Measurements from ENCODE around the gene GRM1.

Gene GRM1

DNA sequence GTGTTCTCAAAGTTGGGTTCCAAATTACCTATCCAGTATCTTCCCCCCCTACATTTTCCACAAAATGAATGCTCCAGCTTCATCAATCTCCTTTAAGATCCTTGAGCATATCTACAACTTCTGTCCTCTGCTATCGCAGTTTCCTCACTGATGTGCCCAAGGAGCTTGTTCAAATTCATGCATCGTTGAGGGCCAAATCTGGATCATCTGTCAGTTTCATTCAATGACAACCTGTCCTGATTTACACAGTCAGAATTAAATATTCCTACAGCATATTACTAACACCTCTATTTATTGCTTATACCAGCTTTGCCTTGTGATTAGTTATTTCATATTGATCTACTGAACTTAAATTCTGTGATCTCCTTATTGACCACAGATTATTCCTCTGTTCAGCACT is 68.7 kb downstream of the GRM1 start:
- DNase-seq (ENCODE audit: low read depth in 2 of 2): no peak

DNA sequence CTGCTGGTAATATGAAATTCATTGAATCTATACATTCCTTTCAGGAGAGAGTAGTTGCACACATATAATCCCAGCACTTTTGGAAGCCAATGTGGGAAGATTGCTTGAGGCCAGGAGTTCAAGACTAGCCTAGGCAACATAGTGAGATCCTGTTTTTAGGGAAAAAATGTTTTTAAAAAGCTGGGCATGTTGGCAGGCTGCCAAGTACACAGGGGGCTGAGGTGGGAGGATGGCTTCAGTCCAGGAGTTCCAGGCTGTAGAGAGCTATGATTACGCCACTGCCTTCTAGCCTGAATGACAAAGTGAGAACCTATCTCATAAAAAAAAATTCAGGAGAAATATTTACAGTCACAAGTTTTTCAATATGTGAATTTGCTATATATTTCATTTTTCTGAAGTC is 71.9 kb downstream of the GRM1 start:
- no peak for DNase-seq (ENCODE audit: low read depth in 2 of 2)

DNA sequence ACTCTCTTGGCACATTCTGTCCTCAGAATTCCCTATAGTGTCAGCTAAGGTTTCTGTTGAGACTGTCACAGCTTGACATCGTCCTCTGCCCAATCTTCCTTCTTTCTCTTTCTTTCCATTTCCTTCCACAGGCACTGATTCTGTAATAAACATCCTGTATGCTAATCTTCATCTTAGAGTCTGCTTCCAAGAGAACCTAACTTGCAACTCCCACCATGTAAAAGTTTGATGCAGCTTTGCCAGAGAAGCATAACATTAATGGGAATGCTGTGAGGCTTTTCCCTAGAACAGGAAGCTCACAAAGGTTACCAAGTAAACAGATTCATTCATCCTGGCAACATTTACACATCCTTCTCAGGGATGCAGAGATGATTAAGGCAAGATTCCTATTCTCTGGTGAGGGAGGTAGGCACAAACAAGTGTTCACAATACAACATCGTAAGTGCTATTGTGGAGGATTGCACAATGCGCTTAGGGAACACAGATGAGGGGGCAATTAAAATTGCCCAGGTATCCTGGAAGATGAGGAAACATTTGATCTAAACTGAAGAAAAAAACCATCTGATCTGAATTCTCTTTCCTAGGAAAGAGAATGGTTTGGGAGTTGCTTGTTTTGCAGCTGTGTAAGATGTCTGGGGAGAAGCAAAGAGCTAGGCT is 74.7 kb downstream of the GRM1 start:
- DNase-seq (ENCODE audit: low read depth in 2 of 2): no peak

DNA sequence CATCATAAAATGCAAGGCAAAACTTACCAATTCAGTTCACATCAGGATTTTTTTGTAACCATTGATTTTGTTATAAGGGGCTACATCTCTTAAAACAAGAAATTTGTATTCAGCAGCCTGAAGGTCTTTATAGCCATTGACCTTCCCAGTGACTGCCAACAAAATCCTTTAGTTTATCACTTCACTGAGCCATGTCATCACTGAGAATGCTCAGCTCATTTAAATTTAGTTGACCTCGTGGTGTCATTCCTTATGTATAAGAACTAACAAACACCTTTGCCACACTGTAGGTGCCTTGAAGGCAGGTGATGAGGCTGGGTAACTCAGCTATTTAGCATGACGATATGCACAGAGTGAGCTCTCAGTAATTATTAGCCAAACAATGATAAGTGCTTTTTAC is 77.7 kb downstream of the GRM1 start:
- DNase-seq (ENCODE audit: low read depth in 2 of 2): no peak

DNA sequence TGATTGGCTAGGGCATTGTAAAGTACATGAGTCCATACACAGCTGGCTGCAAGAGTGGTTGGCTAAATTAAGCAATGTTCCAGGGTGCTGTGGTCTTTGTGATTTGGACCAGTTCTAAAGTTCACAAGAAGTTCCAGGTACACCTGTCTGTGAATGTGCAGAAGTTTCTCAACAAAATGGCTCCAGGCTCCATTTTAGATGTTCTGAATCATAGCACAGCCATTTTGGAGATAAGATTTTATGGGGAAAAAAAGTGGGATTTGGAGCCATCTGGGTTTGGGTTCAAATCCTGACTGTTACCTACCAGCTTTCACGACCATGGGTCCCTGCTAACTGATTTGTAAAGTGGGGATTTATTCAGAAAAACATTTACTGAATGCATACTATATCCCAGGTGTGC is 82.1 kb downstream of the GRM1 start:
- no peak for DNase-seq (ENCODE audit: low read depth in 2 of 2)

DNA sequence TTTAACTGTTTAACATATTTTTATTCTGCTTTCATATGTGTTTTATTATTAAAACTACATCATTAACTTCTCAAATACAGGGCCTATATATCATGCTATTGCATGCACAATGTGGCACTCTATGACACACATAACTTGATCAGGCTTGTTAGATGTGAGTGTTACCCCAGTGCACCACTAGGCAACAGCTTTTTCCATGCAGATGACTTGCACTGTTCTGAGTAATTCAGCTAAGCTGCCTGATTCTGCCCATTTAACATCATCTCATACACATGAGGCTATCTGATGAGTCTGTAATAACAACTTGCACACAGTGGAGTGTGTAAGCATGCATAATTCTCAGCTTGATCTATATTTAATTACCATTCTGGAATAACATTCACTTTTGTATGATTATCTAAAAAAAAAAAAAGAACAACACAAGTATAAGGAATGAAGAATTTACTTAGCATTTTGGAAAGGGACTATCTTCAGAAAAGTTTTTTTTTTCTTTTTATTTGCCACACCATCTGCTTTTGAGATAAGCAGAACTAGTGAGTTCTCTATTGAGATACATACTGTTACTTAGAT is 83.1 kb downstream of the GRM1 start:
- DNase-seq (ENCODE audit: low read depth in 2 of 2): no peak

DNA sequence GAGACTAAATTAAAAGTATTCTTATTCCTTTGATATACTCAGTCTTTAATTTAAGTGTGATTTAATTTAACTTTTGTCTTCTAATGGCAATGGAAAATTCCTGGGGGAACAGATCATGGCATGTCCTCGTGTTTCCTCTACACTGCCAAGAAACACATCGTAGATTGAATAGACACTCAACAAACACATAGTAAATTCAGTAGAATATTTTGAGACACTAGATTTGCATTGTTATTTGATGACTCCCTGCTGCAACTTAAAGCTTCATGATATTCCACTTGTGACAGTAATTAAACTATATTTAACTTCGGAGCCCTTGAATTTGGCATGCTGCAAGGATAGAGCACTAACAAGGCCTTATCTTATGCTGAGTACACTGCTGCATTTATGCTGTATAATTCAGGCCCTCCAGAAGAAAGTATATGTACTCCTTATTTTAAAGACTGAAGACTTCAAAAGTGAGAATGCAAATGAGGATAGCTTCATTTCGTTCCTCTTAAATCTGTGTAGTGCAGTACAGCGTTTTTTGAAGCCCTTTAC is 84.3 kb downstream of the GRM1 start:
- no peak for DNase-seq (ENCODE audit: low read depth in 2 of 2)

DNA sequence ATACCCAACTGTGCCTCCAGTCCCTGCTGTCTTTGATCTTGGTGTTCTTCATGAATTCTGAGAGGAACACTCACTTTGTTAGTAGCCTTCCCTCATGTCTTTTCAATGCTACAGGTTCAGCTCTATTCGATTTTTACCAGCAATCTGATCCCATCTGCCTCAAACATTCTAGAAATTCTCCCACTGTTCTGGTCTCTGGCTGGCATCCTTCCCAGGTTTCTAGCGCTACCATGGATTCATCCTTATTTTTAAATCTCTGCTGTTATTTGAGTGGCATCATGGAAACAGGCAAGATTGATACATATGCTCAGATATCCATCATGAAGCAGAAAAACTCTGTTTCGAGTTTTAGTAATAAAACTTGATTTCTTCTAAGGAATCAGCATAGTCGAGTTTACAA is 94.8 kb downstream of the GRM1 start:
- DNase-seq (ENCODE audit: low read depth in 2 of 2): no peak

DNA sequence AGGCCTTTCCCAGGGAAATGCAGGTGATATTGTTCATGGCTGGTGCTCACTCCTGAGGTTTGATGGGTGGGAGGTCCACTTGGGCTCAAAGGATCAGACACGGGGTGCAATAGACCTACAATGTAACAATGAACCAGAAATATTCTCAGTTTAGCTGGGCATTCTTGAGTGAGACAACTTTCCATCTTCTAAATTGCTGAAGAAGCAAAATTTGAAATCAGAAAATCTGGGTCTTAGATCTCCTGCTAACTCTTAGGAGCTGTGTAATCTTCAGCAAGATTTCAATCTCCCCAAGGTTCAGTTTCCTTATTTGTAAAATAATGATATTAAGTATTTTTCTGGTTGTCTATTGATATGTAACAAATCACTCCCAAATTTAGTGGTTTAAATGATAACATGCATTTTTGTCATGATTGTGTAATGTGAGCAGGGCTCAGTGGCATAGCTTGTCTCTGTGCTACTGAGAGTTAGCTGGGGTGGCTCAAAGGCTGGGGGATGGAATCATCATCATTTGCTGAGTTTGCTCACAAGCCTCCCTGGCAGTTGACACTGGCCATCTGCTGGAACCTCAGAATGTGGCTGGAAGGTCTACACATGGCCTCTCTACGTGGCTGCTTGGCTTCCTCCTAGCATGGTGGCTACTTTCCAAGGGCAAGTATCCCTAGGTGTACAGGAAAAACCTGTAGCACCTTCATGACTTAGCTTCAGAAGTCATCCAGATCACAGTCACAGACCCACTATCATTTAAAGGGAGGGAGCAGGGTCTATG is 98.8 kb downstream of the GRM1 start:
- DNase-seq (ENCODE audit: low read depth in 2 of 2): no peak

DNA sequence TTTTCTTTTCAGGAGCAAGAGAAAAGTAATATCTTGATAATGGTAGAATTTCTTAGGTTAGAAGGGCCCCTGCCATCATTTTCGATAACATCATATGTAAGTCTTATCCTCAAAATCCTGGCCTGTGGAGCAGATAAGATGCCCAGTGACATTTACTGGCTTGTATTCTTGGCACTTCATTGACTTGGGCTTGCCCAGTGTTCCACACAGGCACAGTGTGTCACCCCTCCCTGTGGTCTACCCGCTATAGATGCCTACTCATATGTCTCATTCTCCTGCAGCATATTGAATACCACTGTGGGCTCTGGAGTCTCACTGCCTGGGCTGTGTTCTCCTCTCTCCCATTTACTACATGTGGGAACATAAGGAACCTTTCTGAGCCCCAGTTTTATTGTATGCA is 105.0 kb downstream of the GRM1 start:
- no peak for DNase-seq (ENCODE audit: low read depth in 2 of 2)

DNA sequence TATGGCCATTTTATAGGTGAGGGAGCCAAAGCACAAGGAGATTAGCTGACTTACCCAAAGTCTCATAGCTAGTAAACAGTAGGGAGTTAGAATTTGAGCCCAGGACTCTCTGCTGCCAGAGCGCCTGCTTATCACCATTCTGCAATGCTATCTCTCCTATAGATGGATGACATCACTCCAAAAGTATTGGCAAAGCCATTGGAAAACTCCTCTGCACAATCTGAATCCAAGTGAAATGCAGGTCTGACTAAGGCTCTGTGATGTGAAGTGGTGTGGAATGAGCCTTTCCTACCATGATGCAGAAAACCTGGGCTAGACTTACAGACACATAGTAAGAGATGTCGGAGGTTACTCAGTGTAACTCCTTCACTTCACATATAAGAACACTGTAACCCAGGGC is 106.3 kb downstream of the GRM1 start:
- DNase-seq (ENCODE audit: low read depth in 2 of 2): no peak

DNA sequence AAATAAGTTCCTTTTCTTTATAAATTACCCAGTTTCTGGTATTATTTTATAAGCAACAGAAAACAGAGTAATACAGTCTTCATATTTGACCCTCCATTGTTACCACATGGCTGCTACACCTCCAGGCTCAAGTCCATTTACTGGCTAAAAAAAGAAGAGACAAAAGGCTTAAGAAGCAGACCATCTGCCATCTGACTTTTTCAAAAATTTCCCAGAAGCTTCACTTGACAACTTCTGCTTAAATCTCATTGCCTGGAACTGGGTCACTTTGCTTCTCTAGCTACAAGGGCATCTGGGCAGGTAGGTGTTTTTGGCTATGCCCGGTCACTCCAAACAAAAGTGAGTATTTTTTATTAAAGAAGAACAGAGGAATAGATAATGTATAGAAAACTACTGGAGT is 118.0 kb downstream of the GRM1 start:
- DNase-seq (ENCODE audit: low read depth in 2 of 2): no peak

DNA sequence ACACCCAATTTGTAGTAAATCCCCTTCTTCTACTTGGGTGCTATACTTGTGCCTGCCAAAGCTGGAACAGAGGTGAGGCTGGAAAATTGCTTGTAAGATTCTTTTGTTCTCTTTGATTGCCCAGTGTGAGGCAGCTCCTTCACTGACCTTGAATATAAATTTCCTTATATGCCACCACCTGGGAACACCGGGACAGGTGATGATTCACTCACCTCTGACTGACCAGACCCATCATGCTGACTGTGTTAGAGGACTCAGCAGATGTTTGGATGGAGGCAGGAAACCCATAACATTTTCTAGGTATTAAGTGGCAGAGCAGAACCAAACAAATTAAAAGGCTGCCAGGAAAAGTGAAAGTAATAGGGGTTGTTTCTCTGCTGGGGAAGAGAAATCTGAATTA is 120.9 kb downstream of the GRM1 start:
- DNase-seq (ENCODE audit: low read depth in 2 of 2): no peak

DNA sequence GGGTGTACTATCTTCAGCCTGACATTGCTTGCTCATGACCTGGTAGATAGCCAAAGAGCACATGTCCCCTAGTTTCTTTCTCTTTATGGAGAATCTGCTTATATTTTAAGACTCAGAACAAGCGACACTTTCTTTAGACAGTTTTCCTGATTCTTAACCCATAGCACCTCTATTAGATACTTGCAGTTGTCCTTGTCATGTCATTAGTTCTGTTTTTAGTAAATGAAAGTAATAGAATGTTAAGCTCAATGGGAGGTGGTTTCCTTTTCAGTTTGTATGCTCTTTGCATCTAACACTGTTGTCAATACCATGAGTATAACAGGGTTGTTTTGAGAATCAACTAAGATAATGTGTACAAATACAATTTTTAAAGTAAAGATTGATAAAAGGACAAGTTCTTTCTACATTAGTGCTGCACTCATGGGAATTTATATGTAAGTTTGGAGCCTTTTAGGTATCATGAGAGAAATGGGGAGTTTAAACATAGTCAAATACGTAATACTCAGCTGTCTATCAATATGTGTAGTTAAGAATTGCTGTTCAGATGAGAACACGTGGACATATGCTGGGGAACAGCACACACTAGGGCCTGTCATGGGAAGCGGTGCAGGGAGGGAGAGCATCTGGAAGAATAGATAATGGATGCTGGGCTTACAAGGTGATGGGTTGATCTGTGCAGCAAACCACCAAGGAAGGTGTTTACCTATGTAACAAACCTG is 124.3 kb downstream of the GRM1 start:
- DNase-seq (ENCODE audit: low read depth in 2 of 2): no peak

DNA sequence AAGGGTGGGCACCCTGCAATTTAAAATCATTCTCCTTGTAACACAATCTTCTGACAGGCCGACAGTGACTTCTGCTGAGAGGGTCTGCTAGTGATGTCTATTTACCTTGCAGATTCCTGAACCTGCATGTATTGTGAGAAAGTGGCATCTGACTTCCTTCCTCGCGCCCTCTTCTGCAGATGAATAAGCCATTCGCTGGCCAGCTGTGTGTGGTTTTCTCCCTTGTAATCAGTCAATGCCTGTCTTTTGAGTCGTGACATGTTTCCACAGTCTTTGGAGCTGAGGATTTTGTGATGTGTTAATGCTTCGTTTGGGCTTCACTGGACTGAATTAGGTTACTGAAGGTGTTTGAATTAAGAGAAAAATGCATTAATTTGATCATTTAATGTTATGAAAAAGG is 125.3 kb downstream of the GRM1 start:
- DNase-seq (ENCODE audit: low read depth in 2 of 2): no peak

DNA sequence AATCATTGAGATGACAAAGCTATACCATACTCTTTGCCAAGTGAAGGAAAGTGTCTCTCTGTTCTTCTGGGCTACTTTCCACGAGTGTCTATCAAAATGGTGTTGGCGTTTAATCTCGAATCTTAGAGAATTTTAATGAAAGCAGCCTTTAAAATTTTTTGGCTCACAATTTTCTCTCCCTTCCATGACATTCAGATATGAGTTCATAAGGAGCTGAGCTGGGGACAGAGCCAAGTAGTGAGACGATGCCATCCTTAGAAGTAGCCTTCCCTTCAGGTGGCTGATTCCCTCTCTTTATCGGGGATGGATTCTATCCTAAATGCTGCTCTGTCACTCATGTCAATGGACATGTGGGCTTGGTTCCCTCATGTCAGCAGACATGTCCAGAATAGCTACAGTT is 132.8 kb downstream of the GRM1 start:
- no peak for DNase-seq (ENCODE audit: low read depth in 2 of 2)

DNA sequence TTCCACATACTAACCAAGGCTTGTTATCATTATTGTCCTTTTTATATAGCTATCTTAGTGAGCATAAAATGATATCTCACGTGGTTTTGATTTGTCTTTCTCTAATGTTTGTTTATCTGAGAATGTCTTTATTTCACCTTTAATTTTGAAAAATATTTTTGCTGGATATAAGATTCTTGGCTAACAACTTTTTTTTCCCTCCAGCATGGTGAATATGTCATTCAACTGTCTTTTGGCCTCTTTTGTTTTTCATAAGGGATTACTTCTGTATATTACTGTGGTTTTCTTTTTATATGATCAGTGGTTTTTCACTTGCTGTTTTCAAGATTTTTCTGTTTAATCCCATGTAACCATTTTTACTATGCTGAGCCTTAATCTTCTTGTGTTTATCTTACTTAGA is 141.0 kb downstream of the GRM1 start:
- DNase-seq (ENCODE audit: low read depth in 2 of 2): no peak

DNA sequence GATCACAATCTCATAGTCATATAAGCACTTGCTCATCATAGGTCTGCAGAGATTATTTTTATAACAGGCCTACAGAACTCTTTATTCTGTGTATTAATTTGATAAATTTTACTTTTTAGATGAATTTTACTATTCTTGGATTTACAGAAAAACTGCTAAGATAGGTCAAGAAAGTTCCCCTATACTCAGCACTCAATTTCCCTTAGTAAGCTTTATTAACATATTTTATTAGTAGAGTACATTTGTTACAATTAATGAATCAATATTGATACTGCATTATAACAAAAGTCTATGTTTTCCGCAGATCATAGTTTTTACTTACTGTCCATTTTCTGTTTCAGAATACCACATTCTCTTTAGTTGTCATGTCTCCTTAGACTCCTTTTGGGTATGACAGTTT is 148.9 kb downstream of the GRM1 start:
- DNase-seq (ENCODE audit: low read depth in 2 of 2): no peak

DNA sequence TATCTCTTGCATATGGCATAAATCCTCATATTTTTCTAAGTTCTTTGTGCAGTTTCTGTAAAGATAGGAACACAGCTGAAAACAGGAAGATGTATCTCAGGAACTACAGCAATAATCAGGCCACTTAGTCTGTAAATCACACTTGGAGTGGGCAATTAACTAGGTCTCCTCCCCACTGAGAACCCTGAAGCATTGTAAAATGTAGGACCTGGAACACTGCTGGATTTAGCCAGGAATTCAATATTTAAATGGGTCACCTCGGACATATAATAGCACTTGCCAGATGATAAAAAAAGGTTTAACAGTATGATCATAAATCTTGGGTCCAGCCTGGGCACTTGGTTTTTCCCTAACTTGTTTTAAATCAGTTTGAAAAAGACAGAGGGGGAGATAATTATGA is 155.0 kb downstream of the GRM1 start:
- no peak for DNase-seq (ENCODE audit: low read depth in 2 of 2)

DNA sequence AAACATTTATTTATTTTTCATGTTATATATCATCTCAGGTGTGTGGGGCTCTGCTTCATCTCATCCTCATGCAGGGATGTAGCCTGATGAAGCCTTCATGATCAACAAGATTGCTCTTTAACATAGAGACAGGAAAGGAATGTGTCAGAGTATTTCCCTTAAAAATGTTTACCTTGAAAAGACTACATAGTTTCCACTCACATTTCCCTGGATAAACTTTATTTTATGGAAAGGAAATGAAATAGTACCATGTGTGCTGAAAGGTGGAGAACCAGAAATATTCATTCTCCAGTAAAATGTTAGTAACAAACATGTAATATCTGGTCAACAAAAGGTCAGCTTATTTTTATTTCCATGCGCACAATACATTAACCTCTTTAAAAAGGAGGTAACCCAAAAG is 155.8 kb downstream of the GRM1 start:
- DNase-seq (ENCODE audit: low read depth in 2 of 2): no peak

DNA sequence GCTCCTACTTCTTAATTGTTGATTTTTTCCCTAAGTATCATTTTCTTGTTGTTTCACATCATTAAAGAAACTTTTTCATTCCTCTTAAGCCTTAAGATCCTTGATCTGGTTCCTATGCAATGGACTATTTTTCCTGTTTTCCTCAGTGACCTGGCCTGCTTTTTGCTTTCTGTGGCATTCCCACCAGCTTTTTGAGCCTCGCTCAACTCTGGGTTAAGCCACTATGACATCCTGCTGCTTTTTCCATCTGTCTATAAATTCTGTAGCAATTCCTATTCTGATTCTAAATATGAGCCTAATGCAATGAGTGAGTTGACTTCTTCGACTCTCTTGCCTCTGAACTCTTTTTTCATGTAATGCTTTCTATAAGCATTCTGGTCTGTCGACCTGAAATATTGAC is 160.3 kb downstream of the GRM1 start:
- DNase-seq (ENCODE audit: low read depth in 2 of 2): no peak

DNA sequence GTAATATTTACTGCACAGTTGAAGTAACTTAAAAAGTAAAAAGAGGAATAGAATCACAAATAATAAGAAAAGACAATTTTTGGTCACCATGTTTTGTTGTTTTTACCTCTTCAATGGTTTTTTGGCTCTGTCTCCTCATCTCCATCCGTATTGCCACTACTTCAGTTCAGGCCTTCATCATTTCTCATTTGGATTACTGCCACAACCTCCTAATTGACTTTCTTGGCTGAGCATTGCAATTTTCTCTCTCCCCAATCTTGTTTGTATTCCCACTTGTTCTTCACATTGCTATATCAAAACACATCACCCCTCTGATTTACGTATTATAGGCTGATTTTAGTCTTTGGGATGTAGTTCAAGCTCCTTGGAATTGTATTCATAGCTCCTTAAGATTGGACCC is 161.7 kb downstream of the GRM1 start:
- DNase-seq (ENCODE audit: low read depth in 2 of 2): no peak

DNA sequence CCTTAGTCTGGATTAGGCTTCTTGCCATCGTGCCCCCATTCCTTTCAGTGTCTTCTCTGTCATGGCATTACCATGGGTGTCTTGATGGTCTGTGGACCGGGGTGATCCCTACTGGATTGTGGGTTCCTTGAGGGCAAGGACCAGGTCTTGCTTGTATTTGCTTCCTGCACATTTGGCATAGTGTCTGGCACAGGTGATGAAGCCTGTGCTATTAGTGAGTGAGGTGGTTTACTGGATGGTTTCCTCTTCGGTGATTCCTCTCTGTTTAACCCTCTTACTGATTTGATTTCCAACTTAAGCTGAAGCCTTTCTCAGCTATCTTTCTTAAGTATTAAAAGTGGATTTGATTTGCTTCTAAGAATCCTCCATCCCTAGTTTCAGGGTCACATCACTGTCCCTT is 162.3 kb downstream of the GRM1 start:
- DNase-seq (ENCODE audit: low read depth in 2 of 2): no peak
